Upper lobe of left lung (tissue), 4 donors: ENCODE results near the gene MCM5.

Experiments
- CTCF ChIP-seq, 6 experiments: fragments of 450-650 bp in 4 of 6; fragments of 200-600 bp in 2 of 6; sonication (generic) in 2 of 6; IDR thresholded peaks; one replicate each; pipeline ENCODE4 v1.5.1; 2016 to 2019; ENCODE audit warnings: antibody characterized with exemption in 6 of 6
- POLR2A ChIP-seq, 4 donors: fragments of 450-650 bp; IDR thresholded peaks; one replicate each; pipeline ENCODE4 v1.5.1; 2016 to 2017; ENCODE audit warnings: antibody characterized with exemption in 4 of 4, mild to moderate bottlenecking in 2 of 4
- POLR2AphosphoS5 ChIP-seq, 2 donors: sonication (generic); formaldehyde crosslinking; IDR thresholded peaks; one replicate each; pipeline ENCODE4 v1.5.1; 2017; ENCODE audit warnings: antibody characterized with exemption in 2 of 2

- no peak for TF ChIP-seq CTCF (IDR thresholded peaks at IDR 0.05)
- no peak for TF ChIP-seq POLR2AphosphoS5 (IDR thresholded peaks at IDR 0.05)
- no peak for TF ChIP-seq POLR2A (IDR thresholded peaks at IDR 0.05)
Observed at GRCh38 chr22:35464399-35464798, 64.5 kb downstream of the MCM5 start.
